ENCODE results near the gene PLCB1.

PLCB1 gene

DNA sequence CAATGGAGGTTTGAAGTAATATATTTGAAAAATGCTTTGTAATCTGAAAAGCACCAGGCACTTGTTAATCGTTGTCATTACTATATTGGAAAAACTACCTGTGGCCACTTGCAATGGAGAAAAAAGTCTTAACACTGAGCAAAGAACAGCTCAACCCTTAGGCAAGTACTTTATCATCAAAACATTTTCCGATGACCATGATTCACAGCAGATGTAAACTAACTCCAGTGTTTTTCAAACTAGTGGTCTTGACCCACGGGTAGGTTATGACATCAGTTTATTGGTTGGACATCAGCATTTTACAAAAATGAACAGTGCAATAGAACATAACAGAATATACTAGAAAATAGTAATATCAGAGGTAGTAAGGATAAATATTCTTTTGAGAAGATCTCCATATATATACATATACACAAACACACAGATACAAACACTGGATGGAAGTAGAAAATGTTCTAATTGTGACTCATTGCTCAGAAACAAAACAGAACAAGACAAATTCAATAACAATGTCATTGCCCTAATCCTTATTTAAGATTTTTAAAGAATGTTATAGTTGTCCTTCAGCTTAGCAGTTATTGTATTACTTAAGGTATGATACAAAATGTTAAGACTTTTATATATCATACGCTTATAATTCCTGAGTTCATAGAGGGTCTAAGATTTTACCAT lies 123.0 kb downstream of the PLCB1 start:
- no peak for TF ChIP-seq TAF1 (IDR thresholded peaks at IDR 0.05; ENCODE audit: borderline replicate concordance, insufficient read depth, low read length)
- TF ChIP-seq POLR2AphosphoS5 (IDR thresholded peaks at IDR 0.05; ENCODE audit: low read depth, low read length) = no peak
- TF ChIP-seq FOXP2 (optimal IDR thresholded peaks at IDR 0.05; ENCODE audit: borderline replicate concordance, extremely low read depth, extremely low read length, insufficient read depth) = no peak
- no peak for TF ChIP-seq SIN3A (IDR thresholded peaks at IDR 0.05; ENCODE audit: borderline replicate concordance, insufficient read depth, low read length)
- TF ChIP-seq, protein P1, sequence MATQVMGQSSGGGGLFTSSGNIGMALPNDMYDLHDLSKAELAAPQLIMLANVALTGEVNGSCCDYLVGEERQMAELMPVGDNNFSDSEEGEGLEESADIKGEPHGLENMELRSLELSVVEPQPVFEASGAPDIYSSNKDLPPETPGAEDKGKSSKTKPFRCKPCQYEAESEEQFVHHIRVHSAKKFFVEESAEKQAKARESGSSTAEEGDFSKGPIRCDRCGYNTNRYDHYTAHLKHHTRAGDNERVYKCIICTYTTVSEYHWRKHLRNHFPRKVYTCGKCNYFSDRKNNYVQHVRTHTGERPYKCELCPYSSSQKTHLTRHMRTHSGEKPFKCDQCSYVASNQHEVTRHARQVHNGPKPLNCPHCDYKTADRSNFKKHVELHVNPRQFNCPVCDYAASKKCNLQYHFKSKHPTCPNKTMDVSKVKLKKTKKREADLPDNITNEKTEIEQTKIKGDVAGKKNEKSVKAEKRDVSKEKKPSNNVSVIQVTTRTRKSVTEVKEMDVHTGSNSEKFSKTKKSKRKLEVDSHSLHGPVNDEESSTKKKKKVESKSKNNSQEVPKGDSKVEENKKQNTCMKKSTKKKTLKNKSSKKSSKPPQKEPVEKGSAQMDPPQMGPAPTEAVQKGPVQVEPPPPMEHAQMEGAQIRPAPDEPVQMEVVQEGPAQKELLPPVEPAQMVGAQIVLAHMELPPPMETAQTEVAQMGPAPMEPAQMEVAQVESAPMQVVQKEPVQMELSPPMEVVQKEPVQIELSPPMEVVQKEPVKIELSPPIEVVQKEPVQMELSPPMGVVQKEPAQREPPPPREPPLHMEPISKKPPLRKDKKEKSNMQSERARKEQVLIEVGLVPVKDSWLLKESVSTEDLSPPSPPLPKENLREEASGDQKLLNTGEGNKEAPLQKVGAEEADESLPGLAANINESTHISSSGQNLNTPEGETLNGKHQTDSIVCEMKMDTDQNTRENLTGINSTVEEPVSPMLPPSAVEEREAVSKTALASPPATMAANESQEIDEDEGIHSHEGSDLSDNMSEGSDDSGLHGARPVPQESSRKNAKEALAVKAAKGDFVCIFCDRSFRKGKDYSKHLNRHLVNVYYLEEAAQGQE (IDR thresholded peaks at IDR 0.05; ENCODE audit: insufficient read depth in 1 of 2, low read depth in 2 of 2, low read length in 2 of 2) = no peak

DNA sequence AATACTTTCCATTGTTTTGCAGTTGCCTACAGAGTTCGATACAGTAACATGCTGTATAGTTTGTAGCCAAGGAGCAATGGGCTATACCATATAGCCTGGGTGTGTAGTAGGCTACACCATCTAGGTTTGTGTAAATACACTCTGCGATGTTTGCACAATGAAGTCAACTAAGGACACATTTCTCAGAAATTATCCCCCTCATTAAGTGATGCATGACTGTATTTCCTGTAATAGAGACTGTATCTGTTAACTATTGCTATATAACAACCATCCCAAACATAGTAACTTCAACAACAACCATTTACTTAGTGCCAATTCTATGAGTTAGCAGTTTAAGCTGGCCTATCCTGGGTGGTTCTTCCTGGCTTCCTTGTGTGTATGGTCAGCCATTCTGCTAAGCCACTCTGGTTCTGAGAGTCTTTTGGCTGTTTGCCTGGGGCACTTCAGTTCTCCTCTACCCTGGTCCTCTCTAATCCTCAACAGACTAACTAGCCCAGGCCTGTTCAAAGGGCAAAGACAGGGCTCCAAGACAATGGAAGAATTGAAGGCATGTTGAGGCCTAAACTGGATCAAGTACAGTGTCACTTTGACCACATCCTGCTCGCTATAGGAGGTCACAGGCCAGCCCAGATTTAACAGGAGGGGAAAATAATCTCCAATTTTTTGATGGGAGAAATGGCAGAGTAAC lies 124.0 kb downstream of the PLCB1 start:
- TF ChIP-seq, protein P1 (IDR thresholded peaks at IDR 0.05; ENCODE audit: insufficient read depth in 1 of 2, low read depth in 2 of 2, low read length in 2 of 2) = no peak
- no peak for TF ChIP-seq POLR2AphosphoS5 (IDR thresholded peaks at IDR 0.05; ENCODE audit: low read depth, low read length)
- no peak for TF ChIP-seq TAF1 (IDR thresholded peaks at IDR 0.05; ENCODE audit: borderline replicate concordance, insufficient read depth, low read length)
- TF ChIP-seq FOXP2 (optimal IDR thresholded peaks at IDR 0.05; ENCODE audit: borderline replicate concordance, extremely low read depth, extremely low read length, insufficient read depth) = no peak
- TF ChIP-seq SIN3A (IDR thresholded peaks at IDR 0.05; ENCODE audit: borderline replicate concordance, insufficient read depth, low read length) = no peak

DNA sequence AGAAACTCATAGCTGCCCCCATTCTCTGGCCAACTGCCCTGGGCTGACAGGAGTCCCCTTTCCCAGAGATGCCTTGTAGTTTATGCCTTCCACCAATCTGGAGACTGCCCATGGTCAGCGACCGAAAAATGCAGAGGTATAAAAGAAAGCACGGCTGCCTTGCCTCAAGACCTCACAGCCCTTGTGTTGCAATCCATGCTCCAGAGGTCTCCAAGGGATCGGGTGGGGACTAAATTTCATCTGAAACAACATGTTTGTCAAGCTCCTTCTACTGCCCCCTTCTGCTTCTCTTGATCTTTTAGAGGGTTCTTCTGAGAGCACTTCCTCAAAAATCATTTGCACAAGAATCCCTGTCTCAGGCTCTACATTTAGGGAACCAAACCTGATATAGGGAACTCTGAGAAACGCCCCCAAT lies 128.8 kb downstream of the PLCB1 start:
- TF ChIP-seq POLR2AphosphoS5 (IDR thresholded peaks at IDR 0.05; ENCODE audit: low read depth, low read length) = no peak
- TF ChIP-seq FOXP2 (optimal IDR thresholded peaks at IDR 0.05; ENCODE audit: borderline replicate concordance, extremely low read depth, extremely low read length, insufficient read depth) = no peak
- no peak for TF ChIP-seq TAF1 (IDR thresholded peaks at IDR 0.05; ENCODE audit: borderline replicate concordance, insufficient read depth, low read length)
- no peak for TF ChIP-seq SIN3A (IDR thresholded peaks at IDR 0.05; ENCODE audit: borderline replicate concordance, insufficient read depth, low read length)

DNA sequence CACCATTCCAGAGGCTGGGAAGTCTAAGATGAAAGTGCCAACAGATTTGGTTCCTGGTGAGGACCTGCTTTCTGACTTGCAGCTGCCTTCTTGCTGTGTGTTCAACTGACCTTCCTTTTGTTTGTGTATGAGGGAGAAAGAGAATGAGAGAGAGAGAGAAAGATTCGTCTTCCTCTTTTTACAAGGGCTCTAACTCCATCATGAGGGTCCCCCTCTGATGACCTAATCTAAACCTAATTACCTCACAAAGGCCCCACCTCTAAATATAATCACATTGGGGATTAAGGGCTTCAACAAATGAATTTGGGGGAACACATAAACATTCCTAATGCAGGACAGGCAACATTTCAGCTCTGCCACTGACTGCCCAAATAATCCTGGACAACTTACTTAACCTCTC lies 130.7 kb downstream of the PLCB1 start:
- no peak for TF ChIP-seq TAF1 (IDR thresholded peaks at IDR 0.05; ENCODE audit: borderline replicate concordance, insufficient read depth, low read length)
- TF ChIP-seq FOXP2 (optimal IDR thresholded peaks at IDR 0.05; ENCODE audit: borderline replicate concordance, extremely low read depth, extremely low read length, insufficient read depth) = no peak
- TF ChIP-seq SIN3A (IDR thresholded peaks at IDR 0.05; ENCODE audit: borderline replicate concordance, insufficient read depth, low read length) = no peak
- TF ChIP-seq POLR2AphosphoS5 (IDR thresholded peaks at IDR 0.05; ENCODE audit: low read depth, low read length) = no peak
- TF ChIP-seq, protein P1 (IDR thresholded peaks at IDR 0.05; ENCODE audit: insufficient read depth in 1 of 2, low read depth in 2 of 2, low read length in 2 of 2) = no peak

DNA sequence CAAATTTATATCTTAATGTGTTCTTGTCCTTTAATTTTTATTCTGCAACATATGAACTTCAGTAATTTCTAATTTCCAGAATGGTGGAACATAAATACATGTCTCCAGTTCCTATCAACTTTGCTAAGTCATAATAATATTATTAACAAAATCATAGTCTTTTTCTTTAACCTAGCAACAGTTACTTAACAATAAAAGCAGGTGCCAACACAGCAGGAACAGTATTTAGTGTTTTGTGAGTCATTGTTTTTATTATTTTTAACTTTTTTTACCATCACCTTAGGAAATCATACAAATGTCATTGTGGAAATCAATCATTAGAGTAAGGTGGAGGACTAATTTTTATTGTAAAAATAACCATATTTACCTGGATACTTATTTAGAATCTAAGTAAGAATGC lies 133.5 kb downstream of the PLCB1 start:
- TF ChIP-seq POLR2AphosphoS5 (IDR thresholded peaks at IDR 0.05; ENCODE audit: low read depth, low read length) (no peak), SIN3A (IDR thresholded peaks at IDR 0.05; ENCODE audit: borderline replicate concordance, insufficient read depth, low read length) (no peak), TAF1 (IDR thresholded peaks at IDR 0.05; ENCODE audit: borderline replicate concordance, insufficient read depth, low read length) (no peak), FOXP2 (optimal IDR thresholded peaks at IDR 0.05; ENCODE audit: borderline replicate concordance, extremely low read depth, extremely low read length, insufficient read depth) (no peak)
- TF ChIP-seq, protein P1 (IDR thresholded peaks at IDR 0.05; ENCODE audit: insufficient read depth in 1 of 2, low read depth in 2 of 2, low read length in 2 of 2) = no peak
